PC-9 (cell line): Measurements from ENCODE around the gene NUP88. TPM values are rescaled to one million over a fixed set of nuclear protein-coding genes. Genes with fewer than 3 reads are reported as not detected.

Experiments
- BruUV-seq: library from RNA; stranded (reverse); fragments of 400-500 nt; replicated peaks from 2 replicates; lab custom pipeline; 2021; lab: Mats Ljungman, UMichigan
- CTCF ChIA-PET: fragments of 300-600 bp; sonication (Branson Sonifier 250); formaldehyde crosslinking; loops from one replicate; lab custom pipeline; 2022; ENCODE audit warnings: antibody characterized with exemption; lab: Charles Lee
- POLR2A ChIA-PET: fragments of 300-600 bp; sonication (Branson Sonifier 250); formaldehyde crosslinking; loops from one replicate; lab custom pipeline; 2022; ENCODE audit warnings: antibody characterized with exemption; ENCODE audit not compliant: unreplicated experiment; lab: Charles Lee
- DNase-seq, 2 experiments: peaks; one replicate each; pipeline versions ENCODE4 v3.0.0 to v3.0.0-alpha.2; 2015 to 2022; ENCODE audit warnings: mixed read lengths in 1 of 2
- H2AFZ ChIP-seq: fragments of 200-600 bp; sonication (generic); 2 replicates; pipeline ENCODE4 v1.8.1; 2017; ENCODE audit warnings: antibody characterized with exemption
- H3F3A ChIP-seq: fragments of 200-600 bp; sonication (generic); 2 replicates; pipeline ENCODE4 v1.8.1; 2017; ENCODE audit warnings: antibody characterized with exemption, mild to moderate bottlenecking, low read depth; ENCODE audit not compliant: insufficient read depth
- H3K27ac ChIP-seq: fragments of 200-600 bp; sonication (generic); 2 replicates; pipeline ENCODE4 v1.6.1; 2016; ENCODE audit warnings: mixed run types
- H3K27me3 ChIP-seq: fragments of 200-600 bp; sonication (generic); 2 replicates; pipeline ENCODE4 v1.6.1; 2016; ENCODE audit warnings: low read depth, mixed run types; ENCODE audit not compliant: insufficient read depth
- H3K36me3 ChIP-seq: fragments of 200-600 bp; sonication (generic); 2 replicates; pipeline ENCODE4 v1.6.1; 2016; ENCODE audit warnings: low read depth, mixed run types
- H3K4me1 ChIP-seq: fragments of 200-600 bp; sonication (generic); replicated peaks from 2 replicates; pipeline ENCODE4 v1.6.1; 2016; ENCODE audit warnings: mixed run types; ENCODE audit not compliant: insufficient read depth
- H3K4me2 ChIP-seq: fragments of 200-600 bp; sonication (generic); 2 replicates; pipeline ENCODE4 v1.6.1; 2017; ENCODE audit warnings: mixed run types
- H3K4me3 ChIP-seq: fragments of 200-600 bp; sonication (generic); 2 replicates; pipeline ENCODE4 v1.6.1; 2016; ENCODE audit warnings: mixed run types
- H3K79me2 ChIP-seq: fragments of 200-600 bp; sonication (generic); 2 replicates; pipeline ENCODE4 v1.6.1; 2017; ENCODE audit warnings: low read depth, mixed run types
- H3K9me2 ChIP-seq: fragments of 200-600 bp; sonication (generic); 2 replicates; pipeline ENCODE4 v1.8.1; 2017; ENCODE audit warnings: mild to moderate bottlenecking; ENCODE audit not compliant: insufficient read depth
- H3K9me3 ChIP-seq: fragments of 200-600 bp; sonication (generic); 2 replicates; pipeline ENCODE4 v1.8.1; 2016; ENCODE audit warnings: low read depth; ENCODE audit not compliant: insufficient read depth
- H4K20me1 ChIP-seq: fragments of 200-600 bp; sonication (generic); 2 replicates; pipeline ENCODE4 v1.8.1; 2017; ENCODE audit not compliant: insufficient read depth
- EZH2 ChIP-seq: fragments of 200-600 bp; sonication (generic); IDR thresholded peaks from 2 replicates; pipeline ENCODE4 v1.8.0; 2017; ENCODE audit warnings: antibody characterized with exemption, low read depth
- intact Hi-C: fragments of 100-400 bp; cut with micrococcal nuclease; formaldehyde crosslinking; loops from one replicate; pipeline ENCODE4 v1.10.0; 2022; ENCODE audit not compliant: unreplicated experiment
- total RNA-seq: library from RNA; stranded (reverse); gene quantifications from 2 replicates; pipeline ENCODE4 v1.2.3, GENCODE V29; 2021
- TF ChIP-seq, protein P1 (sequence below): fragments of 200-600 bp; sonication (generic); conservative IDR thresholded peaks from 2 replicates; pipeline ENCODE4 v1.6.1; 2017; ENCODE audit warnings: mixed run types, antibody characterized with exemption, mild to moderate bottlenecking, moderate library complexity

The NUP88 gene
- total RNA-seq, 1 experiment from 2014 or later, result 93.1 TPM

DNA sequence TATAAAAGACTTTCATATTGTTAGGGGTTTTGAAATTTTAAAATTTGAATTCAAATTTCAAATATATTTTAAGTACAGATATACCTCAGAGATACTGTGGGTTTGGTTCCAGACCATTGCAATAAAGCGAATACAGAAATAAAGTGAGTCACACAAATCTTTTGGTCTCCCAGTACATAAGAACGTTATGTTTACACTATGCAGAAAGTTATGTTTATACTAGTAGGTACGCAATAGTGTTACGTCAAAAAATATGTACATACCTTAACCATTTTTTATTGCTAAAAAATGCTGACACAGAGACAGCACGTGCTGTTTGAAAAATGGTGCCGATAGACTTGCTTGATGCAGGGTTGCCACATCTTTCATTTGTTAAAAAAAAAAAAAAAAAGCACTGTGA lies 19.7 kb downstream of the NUP88 start:
- Histone ChIP-seq H4K20me1 (peaks cover 20% of the 10 kb centered on the region), H3F3A (peaks cover 12% of the 10 kb centered on the region; the same call in 1 of the 2 replicates), H3K27me3 (no peaks in the 10 kb centered on the region), H3K9me3 (no peaks in the 10 kb centered on the region), H3K79me2 (no peaks in the 10 kb centered on the region), H3K4me3 (no peak overlapping the region), H2AFZ (no peak overlapping the region), H3K36me3 (peaks cover 58% of the 10 kb centered on the region), H3K27ac (no peak overlapping the region), H3K4me1 (no peaks in the 10 kb centered on the region), H3K9me2 (no peaks in the 10 kb centered on the region), H3K4me2 (no peak overlapping the region)
- ChIA-PET CTCF (no interaction called here), POLR2A (no interaction called here)
- DNase-seq, result no peak
- intact Hi-C loops, result no loop called here
- no TSS peak for BruUV-seq
- TF ChIP-seq, protein P1, sequence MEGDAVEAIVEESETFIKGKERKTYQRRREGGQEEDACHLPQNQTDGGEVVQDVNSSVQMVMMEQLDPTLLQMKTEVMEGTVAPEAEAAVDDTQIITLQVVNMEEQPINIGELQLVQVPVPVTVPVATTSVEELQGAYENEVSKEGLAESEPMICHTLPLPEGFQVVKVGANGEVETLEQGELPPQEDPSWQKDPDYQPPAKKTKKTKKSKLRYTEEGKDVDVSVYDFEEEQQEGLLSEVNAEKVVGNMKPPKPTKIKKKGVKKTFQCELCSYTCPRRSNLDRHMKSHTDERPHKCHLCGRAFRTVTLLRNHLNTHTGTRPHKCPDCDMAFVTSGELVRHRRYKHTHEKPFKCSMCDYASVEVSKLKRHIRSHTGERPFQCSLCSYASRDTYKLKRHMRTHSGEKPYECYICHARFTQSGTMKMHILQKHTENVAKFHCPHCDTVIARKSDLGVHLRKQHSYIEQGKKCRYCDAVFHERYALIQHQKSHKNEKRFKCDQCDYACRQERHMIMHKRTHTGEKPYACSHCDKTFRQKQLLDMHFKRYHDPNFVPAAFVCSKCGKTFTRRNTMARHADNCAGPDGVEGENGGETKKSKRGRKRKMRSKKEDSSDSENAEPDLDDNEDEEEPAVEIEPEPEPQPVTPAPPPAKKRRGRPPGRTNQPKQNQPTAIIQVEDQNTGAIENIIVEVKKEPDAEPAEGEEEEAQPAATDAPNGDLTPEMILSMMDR, result no peak
- no peak for TF ChIP-seq EZH2

DNA sequence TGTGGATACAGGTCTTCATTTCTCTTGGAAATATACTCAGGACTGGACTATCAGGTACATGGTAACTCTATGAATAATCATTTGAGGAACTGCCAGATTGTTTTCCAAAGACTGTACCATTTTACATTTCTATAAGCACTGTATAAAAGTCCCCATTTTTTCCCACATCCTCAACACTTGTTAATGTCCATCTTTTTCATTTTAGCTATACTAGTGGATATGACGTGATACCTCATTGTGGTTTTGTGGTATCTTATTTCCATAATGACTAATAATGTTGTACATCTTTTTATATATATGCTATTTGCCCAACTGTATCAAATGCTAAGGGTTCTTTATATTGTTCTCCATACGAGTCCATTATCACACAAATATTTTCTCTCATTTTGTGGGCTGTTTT lies 22.9 kb downstream of the NUP88 start:
- Histone ChIP-seq H3K9me2 (no peaks in the 10 kb centered on the region), H3F3A (peaks cover 6% of the 10 kb centered on the region; the same call in 1 of the 2 replicates), H3K9me3 (no peaks in the 10 kb centered on the region), H3K4me3 (no peak overlapping the region), H4K20me1 (peaks cover 9% of the 10 kb centered on the region), H3K4me1 (no peaks in the 10 kb centered on the region), H3K36me3 (peaks cover 46% of the 10 kb centered on the region), H3K27ac (no peak overlapping the region), H3K79me2 (no peaks in the 10 kb centered on the region), H2AFZ (no peak overlapping the region), H3K4me2 (no peak overlapping the region), H3K27me3 (no peaks in the 10 kb centered on the region)
- no TSS peak for BruUV-seq
- POLR2A ChIA-PET, result interaction anchor here (0.7 kb wide), 1 partner anchor 98 kb away, joined by 7 read pairs; no protein-coding TSS in a partner anchor
- TF ChIP-seq, protein P1, result no peak
- TF ChIP-seq EZH2, result no peak
- CTCF ChIA-PET, result no interaction called here
- no peak for DNase-seq
- intact Hi-C loops, result no loop called here

DNA sequence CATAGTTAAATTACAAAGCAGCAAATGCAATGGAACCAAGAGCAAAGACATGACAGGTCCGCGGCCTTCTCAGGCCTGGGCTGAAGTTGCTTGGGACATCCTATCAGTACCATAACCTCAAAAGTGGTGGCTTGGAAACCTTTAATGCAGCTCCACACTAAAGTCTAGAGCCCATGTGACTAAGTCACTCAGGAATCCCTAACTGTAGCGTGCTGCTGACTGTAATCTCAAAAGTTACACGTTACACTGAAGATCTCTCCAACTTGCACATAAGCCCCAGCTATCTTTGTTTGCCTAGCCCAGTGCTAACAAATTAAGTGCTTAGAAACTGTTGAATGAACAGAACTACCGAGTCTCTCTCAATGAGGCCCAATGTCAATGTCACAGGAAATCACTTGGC lies 27.8 kb downstream of the NUP88 start:
- BruUV-seq, result no TSS peak
- POLR2A ChIA-PET, result interaction anchor here (0.5 kb wide), 1 partner anchor 107 kb away, joined by 4 read pairs; no protein-coding TSS in a partner anchor
- CTCF ChIA-PET, result no interaction called here

More for the DNA sequence above, 27.8 kb downstream of the NUP88 start:
- Histone ChIP-seq H3K27me3 (no peaks in the 10 kb centered on the region), H2AFZ (no peak overlapping the region), H3F3A (peaks cover 10% of the 10 kb centered on the region), H3K4me3 (no peak overlapping the region), H3K36me3 (peaks cover 57% of the 10 kb centered on the region), H4K20me1 (peaks cover 13% of the 10 kb centered on the region; the same call in 1 of the 2 replicates), H3K9me3 (no peaks in the 10 kb centered on the region), H3K9me2 (no peaks in the 10 kb centered on the region), H3K4me2 (no peak overlapping the region), H3K27ac (no peak overlapping the region), H3K4me1 (no peaks in the 10 kb centered on the region), H3K79me2 (no peaks in the 10 kb centered on the region)
- intact Hi-C loops, result no loop called here
- TF ChIP-seq EZH2, result no peak
- TF ChIP-seq, protein P1, result no peak
- DNase-seq, result no peak
